ENCODE measurements around the gene GAPDH.

DNA sequence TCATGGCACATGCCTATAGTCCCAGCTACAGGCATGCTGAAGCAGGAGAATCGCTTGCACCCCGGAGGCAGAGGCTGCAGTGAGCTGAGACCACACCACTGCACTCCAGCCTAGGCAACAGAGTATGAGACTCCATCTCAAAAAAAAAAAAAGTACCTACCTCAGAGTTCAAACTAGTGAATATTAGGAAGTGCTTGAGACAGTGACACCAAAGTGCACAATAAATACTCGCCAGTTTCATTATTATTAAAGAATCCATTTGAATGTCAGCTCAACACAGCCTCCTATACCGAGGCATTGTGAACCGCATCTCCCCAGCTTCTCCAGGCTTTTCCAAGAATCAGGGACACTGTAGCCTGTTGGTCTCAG is 5.0 kb downstream of the GAPDH start:
- no peak for TF ChIP-seq POLR2A (IDR thresholded peaks at IDR 0.05)
- no peak for TF ChIP-seq CTCF (IDR thresholded peaks at IDR 0.05 in 8 of 11, conservative IDR thresholded peaks at IDR 0.05 in 3 of 11)
- no peak for TF ChIP-seq POLR2AphosphoS5 (IDR thresholded peaks at IDR 0.05)
